Activated effector memory CD4-positive, alpha-beta T cell treated with anti-CD3 and anti-CD28 coated beads, Interleukin-2, amount 50 U/mL, for 16 hours (primary cell): Measurements from ENCODE around the gene MORN3.
"Not testable (repeated sequence)": the region's sequence is repeated elsewhere in the genome, so short reads cannot be mapped to it uniquely, and the experiment has no call there.

Experiments
- DNase-seq: peaks from one replicate; pipeline ENCODE4 v3.0.0-alpha.2; 2020

Gene MORN3, protein sequence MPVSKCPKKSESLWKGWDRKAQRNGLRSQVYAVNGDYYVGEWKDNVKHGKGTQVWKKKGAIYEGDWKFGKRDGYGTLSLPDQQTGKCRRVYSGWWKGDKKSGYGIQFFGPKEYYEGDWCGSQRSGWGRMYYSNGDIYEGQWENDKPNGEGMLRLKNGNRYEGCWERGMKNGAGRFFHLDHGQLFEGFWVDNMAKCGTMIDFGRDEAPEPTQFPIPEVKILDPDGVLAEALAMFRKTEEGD

GRCh38 chr12:121669521-121669900 is at the start of gene MORN3:
Gene MORN3, minus strand, starts transcription at chr12:121669654. Its CDS starts 171 bp downstream, at chr12:121669483.
- no peak for DNase-seq

GRCh38 chr12:121718653-121719239 is 49.3 kb upstream of the MORN3 start:
- DNase-seq = no peak

DNA sequence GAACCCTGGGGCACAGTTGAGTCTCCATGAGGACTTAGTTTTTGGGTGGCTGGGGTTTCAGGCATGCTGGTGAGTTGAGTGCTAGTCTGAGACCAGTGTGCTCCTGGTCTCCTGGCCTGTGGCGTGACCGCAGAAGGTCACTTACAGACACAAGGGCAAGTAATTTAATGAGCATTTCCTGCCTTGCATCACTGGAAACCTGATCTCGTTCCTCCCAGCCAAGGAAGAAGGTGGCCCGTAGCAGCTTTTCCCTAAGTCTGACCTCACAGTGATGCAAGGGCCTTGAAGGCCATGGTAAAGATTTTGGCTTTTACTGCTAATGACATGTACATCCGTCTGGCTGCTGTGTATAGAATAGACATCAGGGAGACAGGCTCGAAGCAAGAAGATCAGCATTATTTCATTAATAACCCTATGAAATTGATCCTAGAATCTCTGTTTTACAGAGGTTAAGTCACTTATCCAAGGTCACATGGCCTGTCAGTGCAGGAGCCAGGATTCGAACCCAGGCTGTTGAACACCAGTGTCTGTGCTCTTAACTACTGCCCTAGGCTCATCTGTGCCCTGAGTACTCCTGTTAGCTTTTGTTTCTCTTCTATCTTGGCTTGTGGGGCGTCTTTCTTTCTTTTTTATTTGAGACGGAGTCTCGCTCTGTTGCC is 47.7 kb upstream of the MORN3 start:
- no peak for DNase-seq

DNA sequence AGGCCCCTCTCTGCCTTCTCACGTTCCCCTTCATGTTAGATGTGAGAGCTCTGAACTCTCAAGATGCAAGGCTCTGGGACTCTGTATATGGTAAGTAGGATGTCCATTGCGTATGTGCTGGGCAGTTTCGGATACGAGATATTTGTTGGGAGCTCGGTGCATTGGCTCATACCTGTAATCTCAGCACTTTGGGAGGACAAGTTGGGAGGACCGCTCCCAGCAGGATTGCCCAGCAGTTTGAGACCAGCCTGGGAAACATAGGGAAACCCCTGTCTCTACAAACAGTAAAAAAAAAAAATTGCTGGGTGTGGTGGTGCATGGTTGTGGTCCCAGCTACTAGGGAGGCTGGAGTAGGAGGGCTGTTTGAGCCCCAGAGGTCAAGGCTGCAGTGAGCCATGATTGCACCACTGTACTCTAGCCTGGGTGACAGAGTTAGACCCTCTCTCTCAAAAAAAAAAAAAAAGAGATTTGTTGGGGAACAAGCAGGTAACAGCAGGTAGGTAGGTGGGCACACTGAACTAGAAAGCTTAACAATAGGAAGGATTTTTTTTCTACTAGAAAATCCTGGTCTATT is 46.5 kb upstream of the MORN3 start:
- DNase-seq = no peak

- not testable (repeated sequence) for DNase-seq
Measured at GRCh38 chr12:121715055-121715454, 45.6 kb upstream of the MORN3 start.

DNA sequence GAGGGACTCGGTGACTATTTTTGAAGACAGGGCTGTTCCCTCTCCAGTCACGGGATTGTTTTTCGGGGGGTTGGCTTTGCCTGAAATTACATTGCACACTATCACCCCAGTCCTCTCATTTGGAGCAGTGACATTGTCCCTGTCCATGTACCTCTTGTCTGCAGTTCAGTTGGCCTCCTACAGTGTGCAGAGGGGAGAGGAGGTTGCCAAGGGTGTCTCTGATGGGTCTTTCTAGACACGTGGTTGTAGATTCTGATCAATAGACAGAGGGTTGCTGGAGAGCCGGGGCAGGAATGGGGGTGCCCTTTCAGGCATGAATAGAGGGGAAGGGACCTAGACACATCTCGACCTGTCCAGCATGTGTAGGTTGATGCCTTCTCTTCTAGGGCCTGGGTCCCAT is 44.3 kb upstream of the MORN3 start:
- no peak for DNase-seq

- DNase-seq = no peak
Measured at GRCh38 chr12:121713257-121713777, 43.9 kb upstream of the MORN3 start.

- peak; percentile 94 for DNase-seq
Measured at GRCh38 chr12:121712461-121713256, 43.2 kb upstream of the MORN3 start, which contains the start of gene TMEM120B. Gene TMEM120B, plus strand, starts transcription at chr12:121712752. Its CDS starts 144 bp downstream, at chr12:121712896.

DNA sequence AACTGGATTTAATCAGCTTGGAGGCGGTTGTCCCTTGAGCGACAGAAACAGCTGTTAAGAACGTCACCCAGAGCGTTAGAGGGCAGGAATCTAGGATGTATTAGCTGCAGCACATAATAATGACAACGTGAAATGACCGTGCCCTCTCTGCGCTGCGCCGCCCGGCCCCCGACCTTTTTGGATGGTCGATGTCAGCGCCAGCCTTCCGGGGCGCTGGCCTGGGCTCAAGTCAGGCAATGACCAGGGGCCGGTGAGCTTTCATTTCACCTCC is 42.7 kb upstream of the MORN3 start:
- no peak for DNase-seq

DNA sequence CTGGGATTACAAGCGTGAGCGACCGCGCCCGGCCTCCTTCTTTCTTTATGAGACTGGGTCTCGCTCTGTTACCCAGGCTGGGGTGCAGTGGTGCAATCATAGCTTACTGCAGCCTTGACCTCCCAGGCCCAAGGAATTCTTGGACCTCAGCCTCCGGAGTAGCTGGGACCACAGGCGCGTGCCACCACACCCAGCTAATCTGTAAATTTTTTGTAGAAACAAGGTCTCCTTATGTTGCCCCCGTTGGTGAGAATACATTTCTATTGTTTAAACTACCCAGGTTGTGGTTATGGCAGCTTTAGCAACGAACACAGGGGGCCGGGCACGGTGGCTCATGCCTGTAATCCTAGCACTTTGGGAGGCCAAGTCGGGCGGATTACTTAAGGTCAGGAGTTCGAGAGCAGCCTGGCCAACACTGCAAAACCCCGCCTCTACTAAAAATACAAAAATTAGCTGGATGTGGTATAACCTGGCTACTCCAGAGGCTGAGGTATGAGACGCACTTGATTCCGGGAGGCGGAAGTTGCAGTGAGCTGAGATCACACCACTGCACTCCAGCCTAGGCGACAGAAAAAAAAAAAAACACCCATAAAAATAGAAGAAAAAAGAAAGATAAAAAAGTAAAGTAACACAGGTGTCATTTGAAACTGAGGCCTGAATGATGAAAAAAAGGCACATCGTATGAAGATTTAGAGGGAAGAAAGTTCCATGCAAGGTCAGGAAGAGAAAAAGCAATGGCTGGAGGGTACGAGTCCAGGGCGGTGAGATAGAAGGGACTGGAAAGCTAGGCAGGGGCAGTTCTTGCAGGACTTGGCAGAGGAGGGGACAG is 42.1 kb upstream of the MORN3 start:
- no peak for DNase-seq

GRCh38 chr12:121709478-121709961 is 40.1 kb upstream of the MORN3 start:
- no peak for DNase-seq

GRCh38 chr12:121709064-121709424 is 39.6 kb upstream of the MORN3 start:
- not testable (repeated sequence) for DNase-seq

DNA sequence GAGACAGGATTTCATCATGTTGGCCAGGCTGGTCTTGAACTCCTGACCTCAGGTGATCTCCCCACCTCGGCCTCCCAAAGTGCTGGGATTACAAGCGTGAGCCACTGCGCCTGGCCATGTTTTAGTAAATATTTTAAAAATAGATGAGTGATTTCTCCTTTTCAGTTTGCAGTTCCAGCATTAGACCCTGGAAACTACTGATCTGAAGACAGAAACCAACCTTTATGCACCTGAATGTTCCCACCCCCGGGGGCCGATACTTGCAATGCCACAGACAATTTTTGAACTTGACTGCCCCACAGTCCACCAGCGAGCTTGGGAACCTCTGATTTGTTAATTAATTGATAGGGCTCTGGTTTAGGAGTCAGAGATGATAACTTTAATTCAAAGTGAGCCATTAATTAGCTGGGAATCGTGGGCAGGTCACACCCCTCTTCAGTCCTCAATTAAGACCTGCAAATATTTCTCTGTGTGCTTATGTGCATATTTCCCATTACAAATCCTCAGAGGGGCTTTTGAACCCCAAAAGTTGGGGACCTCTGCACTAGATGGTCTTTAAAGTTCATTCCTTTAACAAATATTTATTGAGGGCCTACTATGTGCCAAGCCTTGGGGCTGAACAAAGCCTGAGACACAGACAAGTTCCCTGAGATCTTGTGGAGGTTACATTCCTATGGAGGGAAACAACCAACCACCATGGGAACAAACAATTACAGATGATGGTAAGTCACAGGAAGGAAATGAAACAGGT is 39.0 kb upstream of the MORN3 start:
- no peak for DNase-seq

DNA sequence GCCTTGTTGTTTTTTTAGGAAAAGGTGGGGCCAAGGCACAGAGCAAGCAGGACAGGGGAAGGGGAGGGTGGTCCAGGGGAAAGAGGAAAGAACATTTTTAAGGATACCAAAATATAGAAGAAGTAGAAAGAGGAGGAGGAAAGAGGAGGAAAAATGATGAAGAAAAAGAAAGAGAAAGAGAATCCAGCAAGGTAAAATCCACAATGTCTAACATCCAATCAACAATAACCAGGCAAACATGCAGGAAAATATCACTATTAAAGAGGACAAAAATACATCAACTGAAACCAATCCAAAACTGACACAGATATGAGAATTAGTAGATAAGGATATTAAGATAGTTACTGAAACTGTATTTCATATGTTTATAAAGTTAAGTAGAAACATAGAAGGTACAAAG is 36.1 kb upstream of the MORN3 start:
- DNase-seq = no peak

DNA sequence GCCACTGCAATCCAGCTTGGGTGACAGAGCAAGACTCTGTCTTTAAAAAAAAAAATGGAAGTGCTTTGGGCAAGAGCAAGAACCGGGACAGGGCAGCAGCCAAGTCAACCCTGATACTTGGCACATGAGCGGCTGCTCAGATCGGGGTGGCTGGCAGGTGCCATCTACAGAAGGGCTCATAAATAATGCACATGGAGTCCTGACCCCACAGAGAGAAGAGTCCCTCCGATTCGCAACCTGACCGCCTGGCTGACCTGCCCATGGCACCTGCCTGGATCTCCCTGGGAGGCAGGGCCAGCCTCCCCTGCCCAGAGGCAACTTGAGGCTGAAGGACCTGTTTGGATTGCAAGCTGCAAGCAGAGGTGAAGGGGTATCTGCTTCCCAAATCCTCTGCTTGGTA is 33.5 kb upstream of the MORN3 start:
- no peak for DNase-seq

GRCh38 chr12:121701667-121702277 is 32.3 kb upstream of the MORN3 start:
- DNase-seq = no peak

DNA sequence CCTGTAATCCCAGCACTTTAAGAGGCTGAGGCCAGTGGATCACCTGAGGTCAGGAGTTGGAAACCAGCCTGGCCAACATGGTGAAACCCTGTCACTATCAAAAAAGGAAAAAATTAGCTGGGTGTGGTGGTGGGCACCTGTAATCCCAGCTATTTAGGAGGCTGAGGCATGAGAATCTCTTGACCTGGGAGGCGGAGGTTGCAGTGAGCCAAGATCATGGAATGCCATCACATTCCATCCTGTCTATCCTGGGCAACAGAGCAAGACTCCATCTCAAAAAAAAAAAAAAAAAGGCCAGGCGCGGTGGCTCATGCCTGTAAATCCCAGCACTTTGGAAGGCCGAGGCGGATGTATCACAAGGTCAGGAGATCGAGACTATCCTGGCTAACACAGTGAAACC is 28.4 kb upstream of the MORN3 start:
- not testable (repeated sequence) for DNase-seq

DNA sequence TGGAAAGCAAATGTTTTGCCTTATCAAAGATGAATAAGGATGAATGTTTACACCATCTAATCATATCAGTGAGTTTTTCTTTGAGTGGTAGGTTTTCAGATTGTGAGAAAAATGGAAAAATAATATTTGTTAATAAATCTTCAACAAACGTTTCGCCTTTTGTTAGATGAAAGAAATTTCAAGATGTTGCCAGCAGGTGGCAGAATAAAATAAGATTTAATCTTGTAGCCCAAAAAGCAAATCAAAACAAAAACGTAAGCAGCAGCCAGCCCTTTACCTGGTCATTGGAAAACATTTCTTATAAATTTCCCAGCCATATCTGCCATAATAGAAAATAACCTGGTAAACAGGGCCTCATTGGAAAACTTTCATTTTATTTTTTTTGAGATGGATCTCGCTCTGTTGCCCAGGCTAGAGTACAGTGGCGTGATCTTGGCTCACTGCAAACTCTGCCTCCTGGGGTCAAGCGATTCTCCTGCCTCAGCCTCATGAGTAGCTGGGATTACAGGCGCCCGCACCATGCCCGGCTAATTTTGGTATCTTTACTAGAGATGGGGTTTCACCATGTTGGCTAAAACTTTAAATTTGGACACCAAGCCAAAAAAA is 27.7 kb upstream of the MORN3 start:
- DNase-seq = no peak

DNA sequence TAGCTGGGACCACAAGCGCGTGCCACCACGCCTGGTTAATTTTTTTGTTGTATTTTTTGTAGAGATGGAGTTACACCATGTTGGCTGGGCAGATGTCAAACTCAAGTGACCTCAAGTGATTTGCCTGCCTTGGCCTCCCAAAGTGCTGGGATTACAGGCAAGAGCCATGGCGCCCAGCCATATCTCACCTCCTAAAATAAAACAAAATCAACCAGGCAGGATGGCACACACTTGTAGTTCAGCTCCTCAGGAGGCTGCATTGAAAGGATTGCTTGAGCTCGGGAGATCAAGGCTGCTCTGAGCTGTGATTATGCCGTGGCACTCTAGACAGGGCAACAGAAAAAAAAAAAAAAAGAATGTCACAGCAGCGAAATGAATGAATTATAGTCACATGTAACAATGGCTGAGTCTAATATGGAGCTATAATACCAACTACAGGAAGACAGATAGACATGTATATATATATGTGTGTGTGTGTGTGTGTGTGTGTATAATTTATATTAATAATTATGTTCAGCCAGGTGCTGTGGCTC is 23.8 kb upstream of the MORN3 start:
- DNase-seq = no peak

DNA sequence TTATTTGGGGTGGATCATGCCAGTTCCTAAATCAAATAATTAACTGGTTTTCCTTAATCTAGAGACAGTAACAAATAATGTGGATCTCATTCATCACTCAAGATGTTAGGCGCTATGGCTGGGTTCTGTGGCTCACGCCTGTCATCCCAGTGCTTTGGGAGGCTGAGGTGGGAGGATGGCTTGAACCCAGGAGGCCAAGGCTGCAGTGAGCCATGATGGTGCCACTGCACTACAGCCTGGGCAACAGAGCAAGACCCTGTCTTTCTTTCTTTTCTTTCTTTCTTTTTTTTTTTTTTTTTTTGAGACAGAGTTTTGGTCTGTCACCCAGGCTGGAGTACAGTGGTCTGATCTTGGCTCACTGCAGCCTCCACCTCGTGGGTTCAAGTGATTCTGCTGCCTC is 23.3 kb upstream of the MORN3 start:
- DNase-seq = not testable (repeated sequence)
